Measurements from ENCODE around the gene STRIP2.

DNA sequence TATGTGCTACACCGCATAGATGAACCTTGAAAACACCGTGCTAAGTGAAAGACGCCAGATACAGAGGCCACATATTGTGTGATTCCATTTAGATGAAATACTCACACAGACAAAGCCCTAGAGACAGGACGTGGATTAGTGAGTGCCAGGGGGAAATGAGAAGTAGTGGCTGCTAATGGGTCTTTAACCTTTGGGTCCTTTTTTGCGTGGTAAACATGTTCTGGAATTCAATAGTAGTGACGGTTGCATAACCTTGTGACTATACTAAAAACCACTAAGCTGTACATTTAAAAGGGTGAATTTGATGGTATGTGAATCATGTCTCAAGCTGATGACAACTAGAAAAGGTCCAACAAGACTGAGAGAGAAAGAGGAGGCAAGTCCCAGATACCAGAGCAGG lies 83.7 kb downstream of the STRIP2 start:
- TF ChIP-seq, protein P1, sequence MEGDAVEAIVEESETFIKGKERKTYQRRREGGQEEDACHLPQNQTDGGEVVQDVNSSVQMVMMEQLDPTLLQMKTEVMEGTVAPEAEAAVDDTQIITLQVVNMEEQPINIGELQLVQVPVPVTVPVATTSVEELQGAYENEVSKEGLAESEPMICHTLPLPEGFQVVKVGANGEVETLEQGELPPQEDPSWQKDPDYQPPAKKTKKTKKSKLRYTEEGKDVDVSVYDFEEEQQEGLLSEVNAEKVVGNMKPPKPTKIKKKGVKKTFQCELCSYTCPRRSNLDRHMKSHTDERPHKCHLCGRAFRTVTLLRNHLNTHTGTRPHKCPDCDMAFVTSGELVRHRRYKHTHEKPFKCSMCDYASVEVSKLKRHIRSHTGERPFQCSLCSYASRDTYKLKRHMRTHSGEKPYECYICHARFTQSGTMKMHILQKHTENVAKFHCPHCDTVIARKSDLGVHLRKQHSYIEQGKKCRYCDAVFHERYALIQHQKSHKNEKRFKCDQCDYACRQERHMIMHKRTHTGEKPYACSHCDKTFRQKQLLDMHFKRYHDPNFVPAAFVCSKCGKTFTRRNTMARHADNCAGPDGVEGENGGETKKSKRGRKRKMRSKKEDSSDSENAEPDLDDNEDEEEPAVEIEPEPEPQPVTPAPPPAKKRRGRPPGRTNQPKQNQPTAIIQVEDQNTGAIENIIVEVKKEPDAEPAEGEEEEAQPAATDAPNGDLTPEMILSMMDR (IDR thresholded peaks at IDR 0.05 in 2 of 3, conservative IDR thresholded peaks at IDR 0.05 in 1 of 3; ENCODE audit: insufficient read depth in 2 of 3, low read depth in 1 of 3, low read length in 3 of 3) = no peak
- TF ChIP-seq, protein P2, sequence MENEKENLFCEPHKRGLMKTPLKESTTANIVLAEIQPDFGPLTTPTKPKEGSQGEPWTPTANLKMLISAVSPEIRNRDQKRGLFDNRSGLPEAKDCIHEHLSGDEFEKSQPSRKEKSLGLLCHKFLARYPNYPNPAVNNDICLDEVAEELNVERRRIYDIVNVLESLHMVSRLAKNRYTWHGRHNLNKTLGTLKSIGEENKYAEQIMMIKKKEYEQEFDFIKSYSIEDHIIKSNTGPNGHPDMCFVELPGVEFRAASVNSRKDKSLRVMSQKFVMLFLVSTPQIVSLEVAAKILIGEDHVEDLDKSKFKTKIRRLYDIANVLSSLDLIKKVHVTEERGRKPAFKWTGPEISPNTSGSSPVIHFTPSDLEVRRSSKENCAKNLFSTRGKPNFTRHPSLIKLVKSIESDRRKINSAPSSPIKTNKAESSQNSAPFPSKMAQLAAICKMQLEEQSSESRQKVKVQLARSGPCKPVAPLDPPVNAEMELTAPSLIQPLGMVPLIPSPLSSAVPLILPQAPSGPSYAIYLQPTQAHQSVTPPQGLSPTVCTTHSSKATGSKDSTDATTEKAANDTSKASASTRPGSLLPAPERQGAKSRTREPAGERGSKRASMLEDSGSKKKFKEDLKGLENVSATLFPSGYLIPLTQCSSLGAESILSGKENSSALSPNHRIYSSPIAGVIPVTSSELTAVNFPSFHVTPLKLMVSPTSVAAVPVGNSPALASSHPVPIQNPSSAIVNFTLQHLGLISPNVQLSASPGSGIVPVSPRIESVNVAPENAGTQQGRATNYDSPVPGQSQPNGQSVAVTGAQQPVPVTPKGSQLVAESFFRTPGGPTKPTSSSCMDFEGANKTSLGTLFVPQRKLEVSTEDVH (IDR thresholded peaks at IDR 0.05; ENCODE audit: low read depth, partially characterized antibody) = no peak
- no peak for TF ChIP-seq ZNF586 (CRISPR knock-in tag; conservative IDR thresholded peaks at IDR 0.05)
- TF ChIP-seq, protein P3, sequence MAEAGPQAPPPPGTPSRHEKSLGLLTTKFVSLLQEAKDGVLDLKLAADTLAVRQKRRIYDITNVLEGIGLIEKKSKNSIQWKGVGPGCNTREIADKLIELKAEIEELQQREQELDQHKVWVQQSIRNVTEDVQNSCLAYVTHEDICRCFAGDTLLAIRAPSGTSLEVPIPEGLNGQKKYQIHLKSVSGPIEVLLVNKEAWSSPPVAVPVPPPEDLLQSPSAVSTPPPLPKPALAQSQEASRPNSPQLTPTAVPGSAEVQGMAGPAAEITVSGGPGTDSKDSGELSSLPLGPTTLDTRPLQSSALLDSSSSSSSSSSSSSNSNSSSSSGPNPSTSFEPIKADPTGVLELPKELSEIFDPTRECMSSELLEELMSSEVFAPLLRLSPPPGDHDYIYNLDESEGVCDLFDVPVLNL (CRISPR knock-in tag; IDR thresholded peaks at IDR 0.05; ENCODE audit: low read depth) = no peak
- TF ChIP-seq SREBF2 (CRISPR knock-in tag; IDR thresholded peaks at IDR 0.05) = no peak
- TF ChIP-seq ZC3H11A (IDR thresholded peaks at IDR 0.05; ENCODE audit: low read depth, low read length) = no peak
- no peak for TF ChIP-seq TBP (optimal IDR thresholded peaks at IDR 0.05; ENCODE audit: low read depth, low read length)
- no peak for TF ChIP-seq CREM (IDR thresholded peaks at IDR 0.05; ENCODE audit: low read depth)
- TF ChIP-seq SRSF1 (IDR thresholded peaks at IDR 0.05; ENCODE audit: low read depth, low read length) = no peak
- TF ChIP-seq, protein P4, sequence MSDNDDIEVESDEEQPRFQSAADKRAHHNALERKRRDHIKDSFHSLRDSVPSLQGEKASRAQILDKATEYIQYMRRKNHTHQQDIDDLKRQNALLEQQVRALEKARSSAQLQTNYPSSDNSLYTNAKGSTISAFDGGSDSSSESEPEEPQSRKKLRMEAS (CRISPR knock-in tag; IDR thresholded peaks at IDR 0.05) = no peak
- TF ChIP-seq ZNF551 (CRISPR knock-in tag; IDR thresholded peaks at IDR 0.05) = no peak
- TF ChIP-seq, protein P5, sequence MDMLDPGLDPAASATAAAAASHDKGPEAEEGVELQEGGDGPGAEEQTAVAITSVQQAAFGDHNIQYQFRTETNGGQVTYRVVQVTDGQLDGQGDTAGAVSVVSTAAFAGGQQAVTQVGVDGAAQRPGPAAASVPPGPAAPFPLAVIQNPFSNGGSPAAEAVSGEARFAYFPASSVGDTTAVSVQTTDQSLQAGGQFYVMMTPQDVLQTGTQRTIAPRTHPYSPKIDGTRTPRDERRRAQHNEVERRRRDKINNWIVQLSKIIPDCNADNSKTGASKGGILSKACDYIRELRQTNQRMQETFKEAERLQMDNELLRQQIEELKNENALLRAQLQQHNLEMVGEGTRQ (CRISPR knock-in tag; IDR thresholded peaks at IDR 0.05) = no peak
- TF ChIP-seq DIDO1 (tag; IDR thresholded peaks at IDR 0.05; ENCODE audit: low read depth) = no peak
- TF ChIP-seq CBX2 (IDR thresholded peaks at IDR 0.05; ENCODE audit: insufficient read depth, low read length, poor library complexity, severe bottlenecking) = no peak

Measured in K562 (cell line).